Activated CD4-positive, CD25-positive, alpha-beta regulatory T cell (primary cell): Measurements from ENCODE around the gene TMEM231.
"Not testable (repeated sequence)": the region's sequence is repeated elsewhere in the genome, so short reads cannot be mapped to it uniquely, and the experiment has no call there.

Experiments
- DNase-seq, 4 experiments: peaks; one replicate each; lab custom pipeline; 2025; lab: John Stamatoyannopoulos, UW

TMEM231 gene

DNA sequence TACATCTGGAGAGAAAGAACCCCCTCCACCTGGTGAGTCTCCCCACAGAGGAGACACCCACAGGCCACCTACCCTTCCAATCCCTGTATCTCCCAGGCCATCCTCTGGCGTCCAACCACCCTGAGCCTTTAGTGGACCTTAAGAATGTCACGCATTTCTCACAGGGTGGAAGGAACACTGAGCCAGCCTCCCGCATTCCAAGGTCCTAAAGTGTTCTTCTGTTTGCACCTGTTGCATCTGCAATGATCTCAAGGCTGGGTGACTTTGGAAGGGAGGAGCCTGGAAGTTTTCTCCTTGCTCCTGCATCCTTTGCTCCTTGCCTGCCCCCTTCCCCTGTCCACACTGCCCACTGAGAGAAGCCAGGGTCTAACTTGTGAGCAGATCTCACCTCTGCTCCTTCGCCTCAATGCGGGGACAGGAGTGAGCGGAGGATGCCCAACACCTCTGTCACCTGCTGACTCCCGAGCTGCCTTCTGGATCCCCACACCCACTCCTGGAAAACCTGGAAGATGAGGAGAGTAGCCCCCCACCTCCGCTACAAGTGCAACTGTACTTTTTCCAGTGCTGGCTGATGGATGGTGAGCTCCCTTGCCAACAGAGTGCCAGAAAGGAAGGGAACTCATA is 23.8 kb downstream of the TMEM231 start:
- DNase-seq = no peak

- no peak for DNase-seq
These were observed 26.1 kb downstream of the TMEM231 start for GRCh38 chr16:75529959-75530358.

GRCh38 chr16:75529056-75529905 is 26.8 kb downstream of the TMEM231 start:
- no peak for DNase-seq

- no peak for DNase-seq
These were observed 28.2 kb downstream of the TMEM231 start for GRCh38 chr16:75527825-75528299.

- no peak for DNase-seq
These were observed 29.8 kb downstream of the TMEM231 start for GRCh38 chr16:75526032-75526790.

GRCh38 chr16:75519175-75519574 is 36.9 kb downstream of the TMEM231 start:
- DNase-seq = no peak

GRCh38 chr16:75516189-75516966 is 39.7 kb downstream of the TMEM231 start:
- peak in 1 of 4 experiments; percentile 24 for DNase-seq

DNA sequence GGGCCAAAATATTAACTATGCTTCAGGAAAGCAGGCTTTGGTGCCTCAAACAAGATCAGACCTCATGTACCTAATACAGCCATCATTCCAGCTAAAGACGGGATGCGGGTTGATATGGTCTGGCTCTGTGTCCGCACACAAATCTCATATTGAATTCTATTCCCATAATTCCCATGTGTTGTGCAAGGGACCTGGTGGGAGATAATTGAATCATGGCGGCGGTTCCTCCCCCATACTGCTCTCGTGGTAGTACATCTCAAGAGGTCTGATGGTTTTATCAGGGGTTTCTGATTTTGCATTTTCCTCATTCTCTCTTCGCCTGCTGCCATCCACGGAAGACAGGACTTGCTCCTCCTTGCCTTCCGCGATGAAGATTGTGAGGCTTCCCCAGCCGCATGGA is 41.8 kb downstream of the TMEM231 start:
- no peak for DNase-seq

DNA sequence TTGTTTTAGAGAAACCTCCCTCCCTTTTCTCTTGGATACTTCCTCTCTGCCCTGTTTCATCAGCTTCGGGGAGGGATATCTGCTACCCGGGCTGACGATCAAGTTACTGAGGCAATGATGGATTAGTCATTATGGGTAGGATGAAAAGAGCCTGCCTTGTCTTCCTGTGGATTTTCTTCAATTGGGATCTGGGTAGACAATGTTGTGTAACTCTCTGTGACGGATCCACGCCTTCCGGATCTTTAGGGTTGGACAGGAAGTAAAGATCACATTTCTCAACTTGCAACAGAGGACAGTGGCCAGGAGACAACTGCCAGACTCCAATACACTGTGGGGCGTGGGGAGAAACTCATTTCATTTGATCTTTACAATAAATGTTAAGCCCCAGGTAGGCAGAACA is 49.5 kb downstream of the TMEM231 start:
- no peak for DNase-seq

DNA sequence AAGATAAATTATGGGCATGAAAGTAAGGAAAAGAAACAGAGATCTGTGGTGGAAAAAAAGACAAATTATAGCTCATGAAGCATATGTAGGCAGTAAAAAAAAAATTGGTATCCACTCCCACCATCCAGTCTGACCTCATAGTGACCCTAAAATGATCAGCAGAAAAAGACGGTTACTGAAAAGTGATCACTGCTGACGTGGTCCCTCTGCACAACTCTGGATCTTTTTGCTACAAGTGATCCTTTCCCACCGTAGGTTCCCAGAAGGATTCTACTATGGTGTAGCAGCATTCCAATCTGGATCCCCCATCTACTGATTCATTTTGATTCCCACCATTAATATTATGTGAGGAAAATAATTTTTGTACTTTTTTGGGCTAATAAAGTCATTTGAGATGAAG is 49.9 kb downstream of the TMEM231 start:
- DNase-seq = no peak

- no peak for DNase-seq
These were observed 52.3 kb downstream of the TMEM231 start for GRCh38 chr16:75503801-75504200.

DNA sequence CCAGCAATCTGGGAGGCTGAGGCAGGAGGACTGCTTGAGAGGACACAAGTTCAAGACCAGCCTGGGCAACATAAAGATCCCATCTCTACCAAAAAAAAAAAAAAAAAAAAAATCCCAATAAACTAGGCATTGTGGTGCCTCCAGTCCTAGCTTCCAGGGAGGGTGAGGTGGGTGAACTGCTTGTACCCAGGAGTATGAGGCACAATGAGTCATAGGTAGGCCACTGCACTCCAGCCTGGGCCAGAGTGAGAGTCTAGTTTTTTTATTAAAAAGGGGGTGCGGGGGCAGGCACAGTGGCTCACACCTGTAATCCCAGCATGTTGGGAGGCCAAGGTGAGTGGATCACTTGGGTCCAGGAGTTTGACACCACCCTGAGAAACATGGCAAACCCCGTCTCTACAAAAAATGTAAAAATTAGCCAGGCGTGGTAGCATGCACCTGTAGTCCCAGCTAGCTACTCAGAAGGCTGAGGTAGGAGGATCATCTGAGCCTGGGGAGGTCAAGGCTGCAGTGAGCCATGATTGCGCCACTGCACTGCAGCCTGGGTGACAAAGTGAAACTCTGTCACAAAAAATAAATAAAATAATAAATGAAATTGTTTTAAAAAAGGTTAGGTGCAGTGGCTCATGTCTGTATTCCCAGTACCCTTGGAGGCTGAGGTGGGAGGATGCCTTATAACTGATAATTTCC is 53.0 kb downstream of the TMEM231 start:
- no peak for DNase-seq

DNA sequence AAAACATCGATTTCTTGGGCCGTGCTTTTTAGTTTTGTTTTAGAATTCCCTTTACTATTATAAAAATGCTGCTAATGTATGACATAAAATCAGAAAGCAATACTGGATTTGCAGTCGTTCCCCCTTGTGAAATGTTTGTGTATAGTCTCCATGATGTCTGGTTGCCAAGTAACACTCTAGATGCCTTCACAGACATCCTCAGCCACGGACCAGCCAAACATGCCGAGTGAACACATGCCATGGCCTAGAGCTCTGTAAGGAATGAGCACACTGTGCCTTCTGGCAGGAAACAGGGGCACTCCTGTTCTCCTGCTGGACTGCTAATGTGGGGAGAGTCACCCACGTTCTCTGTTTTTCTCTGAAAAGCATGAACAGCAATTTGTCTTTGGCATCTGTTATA is 54.2 kb downstream of the TMEM231 start:
- DNase-seq = not testable (repeated sequence)

GRCh38 chr16:75501359-75501758 is 54.7 kb downstream of the TMEM231 start:
- no peak for DNase-seq

DNA sequence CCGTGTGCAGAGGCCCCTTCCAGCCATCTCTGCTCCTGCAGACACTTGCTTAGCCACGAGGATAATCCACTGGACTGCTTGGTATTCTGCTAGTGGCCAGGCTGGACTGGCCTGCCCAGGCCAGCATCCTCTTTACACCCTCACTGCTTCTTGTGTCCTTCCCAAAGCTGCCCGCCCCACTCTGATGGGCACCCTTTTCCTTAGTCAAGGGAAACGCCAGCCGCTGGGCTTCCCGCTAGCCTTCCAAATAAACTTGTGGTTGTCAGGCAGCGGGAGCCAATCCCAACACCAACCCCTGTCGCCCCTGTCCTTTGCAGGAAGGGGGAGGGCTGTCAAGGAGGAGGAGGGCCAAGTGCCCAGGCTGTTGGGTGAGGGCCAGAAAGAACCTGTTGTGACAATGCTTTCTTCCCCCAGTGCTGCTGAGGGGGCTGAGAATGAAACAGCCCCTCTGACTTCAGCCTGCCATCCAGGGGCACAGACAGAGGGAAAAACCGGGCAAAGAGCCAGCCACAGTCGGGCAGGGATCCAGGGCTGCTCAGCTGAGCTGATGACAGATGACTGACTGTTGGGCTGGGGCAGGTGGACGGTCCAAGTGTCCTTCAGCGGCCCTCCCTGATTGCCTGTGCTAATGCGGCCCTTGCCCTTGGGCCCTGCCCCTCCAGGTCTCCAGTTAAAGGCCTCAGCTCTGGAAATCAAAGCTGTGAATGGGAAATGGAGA is 57.3 kb downstream of the TMEM231 start:
- DNase-seq = not testable (repeated sequence)

- no peak for DNase-seq
These were observed 58.5 kb downstream of the TMEM231 start for GRCh38 chr16:75497558-75497957.

- DNase-seq = no peak
These were observed 60.9 kb downstream of the TMEM231 start, which contains the start of gene CHST6 for GRCh38 chr16:75495076-75495674. TSS of gene CHST6 (minus strand) at chr16:75495441. CDS start at chr16:75479828, 15,613 bp downstream.

- DNase-seq = no peak
These were observed 61.4 kb downstream of the TMEM231 start for GRCh38 chr16:75494661-75495075.

GRCh38 chr16:75494184-75494583 is 61.9 kb downstream of the TMEM231 start:
- DNase-seq = no peak

- no peak for DNase-seq
These were observed 64.2 kb downstream of the TMEM231 start for GRCh38 chr16:75491876-75492275.
